CD4-positive, alpha-beta T cell (primary cell): ENCODE data around the gene ATP1A2. TPM values are rescaled to one million over a fixed set of nuclear protein-coding genes. Genes with fewer than 3 reads are reported as not detected.

Experiments
- ATAC-seq: fragments of 200-7000 bp; cut with Tn5 transposase; one replicate; pipeline ENCODE4 v1.10.0; 2022; ENCODE audit warnings: mild to moderate bottlenecking; ENCODE audit not compliant: poor library complexity
- CTCF ChIA-PET: fragments of 350-600 bp; sonication (Branson Sonifier 250); formaldehyde crosslinking; loops from one replicate; lab custom pipeline; 2021; ENCODE audit warnings: antibody characterized with exemption, inconsistent platforms; lab: Charles Lee
- POLR2A ChIA-PET: fragments of 350-600 bp; sonication (Branson Sonifier 250); formaldehyde crosslinking; loops from one replicate; lab custom pipeline; 2021; ENCODE audit warnings: antibody characterized with exemption, inconsistent platforms; lab: Charles Lee
- DNase-seq, 14 experiments: peaks; one replicate each; pipeline ENCODE4 v3.0.0-alpha.2; 2013 to 2020; ENCODE audit warnings: mixed read lengths in 2 of 14
- H3K27ac ChIP-seq, 2 donors: one replicate each; pipeline versions ENCODE4 v1.5.1 to v1.7.0; 2013; ENCODE audit warnings: low read length in 2 of 2, low read depth in 1 of 2, mild to moderate bottlenecking in 1 of 2
- H3K27me3 ChIP-seq, 2 experiments: 1 replicate in 1 of 2; 2 replicates in 1 of 2; pipeline versions ENCODE4 v1.6.1 to v1.7.0; 2013; ENCODE audit warnings: low read length in 2 of 2, control low read depth in 1 of 2, mild to moderate bottlenecking in 1 of 2, moderate library complexity in 1 of 2; ENCODE audit not compliant: insufficient read depth in 2 of 2, control insufficient read depth in 1 of 2
- H3K36me3 ChIP-seq: one replicate; pipeline ENCODE4 v1.6.1; 2013; ENCODE audit warnings: low read length, control low read depth; ENCODE audit not compliant: insufficient read depth
- H3K4me1 ChIP-seq: one replicate; pipeline ENCODE4 v1.6.1; 2013; ENCODE audit warnings: low read length, control low read depth; ENCODE audit not compliant: insufficient read depth
- H3K4me3 ChIP-seq: one replicate; pipeline ENCODE4 v1.5.1; 2013; ENCODE audit warnings: mild to moderate bottlenecking, low read length, moderate library complexity
- H3K9me3 ChIP-seq, 2 experiments: 1 replicate in 1 of 2; 2 replicates in 1 of 2; pipeline versions ENCODE4 v1.6.1 to v1.7.0; 2013; ENCODE audit warnings: low read length in 2 of 2, mild to moderate bottlenecking in 2 of 2, control low read depth in 1 of 2, moderate library complexity in 1 of 2; ENCODE audit not compliant: control insufficient read depth in 1 of 2, insufficient read depth in 1 of 2
- H3K27ac Mint-ChIP-seq: one replicate; pipeline ENCODE4 v1.8.0; 2020; ENCODE audit warnings: mixed read lengths
- H3K27me3 Mint-ChIP-seq: one replicate; pipeline ENCODE4 v1.8.0; 2021; ENCODE audit warnings: mixed read lengths
- H3K36me3 Mint-ChIP-seq: one replicate; pipeline ENCODE4 v1.8.0; 2021; ENCODE audit warnings: low read depth, mixed read lengths
- H3K4me1 Mint-ChIP-seq: one replicate; pipeline ENCODE4 v1.8.0; 2021; ENCODE audit warnings: low read depth, mixed read lengths
- H3K4me3 Mint-ChIP-seq: one replicate; pipeline ENCODE4 v1.8.0; 2020; ENCODE audit warnings: mild to moderate bottlenecking, mixed read lengths
- H3K9me3 Mint-ChIP-seq: one replicate; pipeline ENCODE4 v1.8.0; 2020; ENCODE audit warnings: mixed read lengths
- intact Hi-C, 2 experiments: fragments of 100-400 bp; cut with DNase I in 1 of 2; cut with micrococcal nuclease in 1 of 2; formaldehyde crosslinking; loops; one replicate each; pipeline versions ENCODE4 v1.15.1 to v1.9.0; 2023 to 2025; cut with DNase I, micrococcal nuclease
- total RNA-seq, 174 experiments: library from RNA in 2 of 174; stranded (reverse) in 2 of 174; gene quantifications; one replicate each; pipeline ENCODE4 v1.2.3 and lab custom pipeline; 2021 to 2026
- TF ChIP-seq, protein P1 (sequence below): fragments of 200-600 bp; IDR thresholded peaks from one replicate; pipeline ENCODE4 v1.8.0; 2022; ENCODE audit warnings: antibody characterized with exemption, mild to moderate bottlenecking

ATP1A2 gene
- total RNA-seq, 2 experiments from 2014 or later = not detected

DNA sequence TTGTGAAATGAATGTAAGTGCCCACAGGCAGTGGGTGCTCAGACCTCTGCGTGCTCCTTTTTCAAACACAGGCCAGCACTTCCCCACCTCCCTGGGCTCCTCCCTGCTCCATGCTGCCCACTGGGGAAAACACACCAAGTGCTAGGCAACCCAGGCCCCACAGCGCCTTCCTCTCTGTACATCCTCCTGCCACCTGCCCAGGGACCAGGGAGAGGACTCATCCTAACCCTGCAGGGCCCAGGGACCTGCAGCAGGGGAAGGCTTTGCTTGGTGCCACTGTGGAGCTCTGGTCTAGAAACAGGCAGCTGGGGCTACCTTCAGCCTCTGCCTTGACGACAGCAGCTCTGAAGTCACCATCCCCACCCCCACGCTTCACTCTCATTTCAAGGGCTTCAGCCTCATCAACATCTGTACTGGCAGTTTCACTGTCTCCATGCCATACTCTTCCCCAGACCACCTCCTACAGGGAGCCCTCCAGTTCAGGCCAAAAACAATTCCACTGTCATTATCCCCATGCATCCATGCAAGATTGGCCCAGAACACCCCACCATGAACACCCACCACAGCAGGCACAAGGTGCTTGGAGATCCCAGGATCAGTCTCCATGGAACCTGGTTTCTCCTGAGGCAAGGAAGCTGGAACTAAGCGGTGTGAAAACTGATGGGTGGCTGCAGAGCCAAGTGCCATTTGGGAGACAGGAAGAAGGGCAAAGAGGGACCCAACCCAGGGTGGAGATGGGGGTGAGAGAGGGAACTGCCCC lies 18.2 kb upstream of the ATP1A2 start:
- Mint-ChIP-seq H3K27me3 (no peaks in the 10 kb centered on the region), H3K9me3 (no peaks in the 10 kb centered on the region), H3K27ac (peak overlapping the region; percentile 88), H3K4me1 (peaks cover 72% of the 10 kb centered on the region), H3K4me3 (peak overlapping the region; percentile 91), H3K36me3 (peaks cover 50% of the 10 kb centered on the region)
- TF ChIP-seq, protein P1, sequence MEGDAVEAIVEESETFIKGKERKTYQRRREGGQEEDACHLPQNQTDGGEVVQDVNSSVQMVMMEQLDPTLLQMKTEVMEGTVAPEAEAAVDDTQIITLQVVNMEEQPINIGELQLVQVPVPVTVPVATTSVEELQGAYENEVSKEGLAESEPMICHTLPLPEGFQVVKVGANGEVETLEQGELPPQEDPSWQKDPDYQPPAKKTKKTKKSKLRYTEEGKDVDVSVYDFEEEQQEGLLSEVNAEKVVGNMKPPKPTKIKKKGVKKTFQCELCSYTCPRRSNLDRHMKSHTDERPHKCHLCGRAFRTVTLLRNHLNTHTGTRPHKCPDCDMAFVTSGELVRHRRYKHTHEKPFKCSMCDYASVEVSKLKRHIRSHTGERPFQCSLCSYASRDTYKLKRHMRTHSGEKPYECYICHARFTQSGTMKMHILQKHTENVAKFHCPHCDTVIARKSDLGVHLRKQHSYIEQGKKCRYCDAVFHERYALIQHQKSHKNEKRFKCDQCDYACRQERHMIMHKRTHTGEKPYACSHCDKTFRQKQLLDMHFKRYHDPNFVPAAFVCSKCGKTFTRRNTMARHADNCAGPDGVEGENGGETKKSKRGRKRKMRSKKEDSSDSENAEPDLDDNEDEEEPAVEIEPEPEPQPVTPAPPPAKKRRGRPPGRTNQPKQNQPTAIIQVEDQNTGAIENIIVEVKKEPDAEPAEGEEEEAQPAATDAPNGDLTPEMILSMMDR = no peak
- DNase-seq (peak in 6 of 14 experiments; percentile 11 to 45 (median 20)), ATAC-seq (no peak)
- peaks cover 78% of the 10 kb centered on the region for H3K4me1 ChIP-seq
- intact Hi-C loops = loop anchor here in 1 of 2 experiments (5.0 kb wide), 6 partner anchors 65 to 1300 kb away; partner anchors contain the start of genes COPA, DUSP23, NCSTN and PEA15
- H3K4me3 ChIP-seq = peak overlapping the region; percentile 91
- H3K36me3 ChIP-seq = peaks cover 30% of the 10 kb centered on the region
- ChIA-PET POLR2A (interaction anchor here (0.7 to 3.6 kb wide), 14 partner anchors 11 to 1652 kb away, joined by 3 to 23 read pairs (median 5); partner anchors contain the start of genes DCAF8, DUSP12, KCNJ9 and PEX19), CTCF (interaction anchor here (0.5 to 4.7 kb wide), 4 partner anchors 11 to 942 kb away, joined by 3 to 33 read pairs (median 8); partner anchors contain the start of gene TSTD1)
- peak overlapping the region in 1 of 2 donors; percentile 82 for H3K27ac ChIP-seq
- H3K27me3 ChIP-seq = no peaks in the 10 kb centered on the region
- no peaks in the 10 kb centered on the region for H3K9me3 ChIP-seq

DNA sequence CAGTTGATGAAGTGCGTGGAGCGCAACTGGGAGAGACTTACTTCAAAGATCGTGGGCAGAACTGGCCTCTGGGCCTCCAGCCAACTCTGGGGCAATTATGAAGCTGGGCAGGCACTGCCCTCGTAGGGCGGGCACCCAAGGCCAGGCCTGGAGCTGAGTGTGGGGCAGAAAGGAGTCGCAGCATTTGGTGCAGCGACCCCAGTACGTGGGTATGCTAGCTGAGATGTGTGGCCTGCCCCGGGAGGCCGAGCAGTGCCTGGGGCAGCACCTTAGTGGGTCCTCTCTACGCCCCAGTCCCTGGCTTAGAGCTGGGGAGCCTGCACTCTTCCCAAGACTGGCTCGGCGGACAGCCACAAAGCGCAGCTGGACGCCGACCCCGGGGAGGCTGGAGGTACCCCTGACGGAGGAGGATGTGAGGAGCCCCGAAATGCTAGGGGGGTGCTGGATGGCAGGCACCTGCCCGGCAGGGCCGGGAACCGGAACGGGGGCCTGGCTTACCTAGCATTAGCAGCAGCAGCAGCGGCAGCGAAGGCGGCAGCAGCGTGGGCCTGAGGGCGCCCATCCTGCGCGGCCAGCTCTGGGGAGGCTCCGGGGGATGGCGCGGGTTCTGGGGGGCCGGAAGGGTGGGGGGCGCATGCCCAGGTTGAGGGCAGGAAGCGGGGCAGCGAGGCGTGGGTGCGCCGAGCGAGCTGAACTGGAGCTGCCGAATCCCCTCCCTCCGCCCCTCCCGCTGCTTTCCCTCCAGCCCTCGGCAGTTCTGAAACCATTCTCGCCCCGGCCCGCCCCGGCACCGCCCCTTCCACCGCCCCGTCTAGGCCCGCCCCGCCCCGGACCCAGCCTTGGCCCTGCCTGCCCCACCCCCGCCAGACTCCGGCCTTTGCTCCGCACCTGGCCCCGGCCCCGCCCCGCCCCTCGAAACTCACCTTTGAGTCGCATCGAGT lies 17.4 kb upstream of the ATP1A2 start, which contains the start of gene IGSF8:
Gene IGSF8 (minus strand): TSS at position 709 of the 941 bp plus-strand sequence. CDS start 147 bp downstream, at position 562.
- intact Hi-C loops = loop anchor here (1.0 to 5.0 kb wide), 7 partner anchors 66 to 1299 kb away; partner anchors contain the start of genes COPA (in 1 of the 2), DUSP23 (in 1 of the 2), NCSTN (in 1 of the 2) and PEA15 (in 1 of the 2)
- H3K27me3 ChIP-seq = no peaks in the 10 kb centered on the region
- peak; percentile 58 for ATAC-seq
- peaks cover 22% of the 10 kb centered on the region for H3K36me3 ChIP-seq
- H3K27ac Mint-ChIP-seq = peak within 1 kb of the TSS; percentile 88
- ChIA-PET CTCF (interaction anchor here (1.8 to 4.7 kb wide), 3 partner anchors 12 to 193 kb away, joined by 7 to 33 read pairs (median 10); no protein-coding TSS in a partner anchor), POLR2A (interaction anchor here (0.5 to 3.6 kb wide), 19 partner anchors 11 to 1651 kb away, joined by 3 to 23 read pairs (median 5); partner anchors contain the start of genes COPA, DCAF8, DUSP12 and KCNJ10)
- H3K9me3 ChIP-seq = no peaks in the 10 kb centered on the region
- peak in 13 of 14 experiments; percentile 90 to 96 (median 94) for DNase-seq
- H3K4me3 Mint-ChIP-seq = peak within 1 kb of the TSS; percentile 91
- peaks cover 45% of the 10 kb centered on the region for H3K36me3 Mint-ChIP-seq
- TF ChIP-seq, protein P1 = no peak
- peaks cover 75% of the 10 kb centered on the region for H3K4me1 ChIP-seq
- no peaks in the 10 kb centered on the region for H3K9me3 Mint-ChIP-seq
- peak within 1 kb of the TSS; percentile 91 for H3K4me3 ChIP-seq
- H3K4me1 Mint-ChIP-seq = peaks cover 78% of the 10 kb centered on the region
- H3K27ac ChIP-seq = peak within 1 kb of the TSS; percentile 93
- no peaks in the 10 kb centered on the region for H3K27me3 Mint-ChIP-seq
